Activated T-cell treated with anti-CD3 and anti-CD28 coated beads for 1 hour (primary cell): ENCODE results near the gene CCR6.
"Not testable (repeated sequence)": the region's sequence is repeated elsewhere in the genome, so short reads cannot be mapped to it uniquely, and the experiment has no call there.

Experiments
- DNase-seq: peaks from one replicate; pipeline ENCODE4 v3.0.0-alpha.2; 2020; ENCODE audit warnings: low read depth

Gene CCR6

DNA sequence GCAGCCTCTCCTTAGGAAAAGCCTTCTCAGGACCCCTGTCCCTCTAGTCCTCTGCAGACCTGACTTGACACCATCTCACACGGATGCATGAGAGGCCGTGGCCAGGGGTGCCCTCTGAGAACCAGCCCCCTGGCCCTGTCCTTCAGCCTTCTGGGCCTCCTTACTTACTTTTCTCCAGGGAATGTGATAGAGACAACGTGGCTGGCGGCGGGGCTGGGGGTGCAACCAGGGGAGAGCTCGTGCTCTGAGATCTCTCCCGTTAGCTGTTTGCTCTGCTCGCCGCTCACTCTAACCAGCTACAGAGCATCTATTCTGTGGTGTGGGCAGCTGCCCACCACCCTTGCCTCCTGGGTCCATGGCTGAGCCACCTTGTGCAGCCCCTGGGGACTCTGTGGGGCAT is 20.1 kb downstream of the CCR6 start:
- no peak for DNase-seq

DNA sequence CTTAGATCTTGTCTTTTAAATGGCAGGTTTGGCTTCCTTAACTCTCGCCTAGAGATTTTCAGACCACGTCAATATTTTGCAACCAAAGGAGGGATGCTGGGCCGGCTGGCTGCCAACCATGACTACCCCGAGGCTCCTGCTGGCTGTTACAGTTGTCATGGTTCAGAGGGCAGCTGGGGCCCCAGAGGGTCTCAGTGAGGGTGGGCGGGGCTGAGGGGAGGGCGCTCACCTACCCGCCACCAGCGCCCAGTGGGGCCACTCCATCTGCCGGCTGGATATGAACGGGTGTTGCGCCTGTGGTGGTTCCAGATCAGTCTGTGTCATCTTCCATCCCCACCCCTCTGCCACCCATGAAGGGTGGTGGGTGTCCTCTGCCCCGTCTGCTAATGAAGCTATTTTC is 22.6 kb downstream of the CCR6 start:
- no peak for DNase-seq

DNA sequence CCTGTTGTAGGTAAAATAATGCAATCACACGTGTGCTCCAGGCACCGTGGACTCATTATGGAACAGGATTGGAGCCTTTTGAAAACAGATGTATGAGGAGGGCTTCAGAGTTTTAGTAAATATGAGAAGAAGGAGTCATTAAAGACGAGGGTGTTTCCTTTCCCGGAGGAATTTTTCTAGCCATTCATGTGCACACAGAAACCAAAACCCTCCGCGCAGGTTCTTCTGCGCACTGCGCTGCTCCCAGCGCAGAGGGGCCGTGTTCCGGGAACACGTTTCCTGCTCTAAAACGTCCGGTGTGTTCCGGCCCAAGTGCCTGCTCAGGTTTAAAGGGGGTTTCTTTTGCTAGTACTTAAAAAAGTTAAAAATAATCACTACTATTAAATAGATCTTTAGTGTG is 23.2 kb downstream of the CCR6 start:
- DNase-seq: no peak

DNA sequence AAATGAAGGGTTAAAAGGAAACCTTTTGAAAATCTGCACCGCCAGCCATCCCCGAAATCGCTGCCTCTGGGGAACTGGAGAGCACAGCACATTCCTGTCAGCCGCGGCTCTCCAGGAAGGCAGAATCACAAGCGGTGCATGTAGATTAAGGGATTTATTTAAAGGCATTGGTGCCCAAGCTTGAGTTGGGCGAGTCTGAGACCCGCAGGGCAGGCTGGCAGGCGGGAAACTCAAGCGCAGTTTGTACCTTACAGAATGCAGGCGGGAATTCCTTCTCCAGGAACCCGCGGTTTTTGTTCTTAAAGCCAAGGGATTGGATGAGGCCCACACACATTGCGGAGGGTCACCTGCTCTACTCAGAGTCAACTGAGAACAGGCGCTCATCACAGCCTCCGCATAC is 24.1 kb downstream of the CCR6 start:
- no peak for DNase-seq

DNA sequence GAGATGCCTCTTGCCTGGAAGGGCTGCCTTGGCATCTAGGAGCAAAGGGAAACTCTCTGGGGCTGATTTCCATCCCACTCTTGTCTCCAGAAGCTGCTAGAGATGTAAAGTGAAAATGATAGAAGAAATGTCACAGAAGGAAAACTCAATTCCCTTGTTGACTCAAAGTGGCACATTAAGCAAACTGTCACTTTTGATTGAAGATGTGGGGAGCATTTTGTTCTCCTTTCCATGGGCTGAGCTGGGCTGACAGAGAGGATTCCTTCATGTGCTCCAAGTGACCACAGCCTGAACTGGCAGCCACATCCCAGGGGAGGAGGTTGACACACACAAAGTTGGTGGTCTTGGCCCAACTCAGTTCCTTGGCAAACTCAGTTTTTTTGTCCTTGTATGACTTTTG is 25.1 kb downstream of the CCR6 start:
- DNase-seq: no peak

DNA sequence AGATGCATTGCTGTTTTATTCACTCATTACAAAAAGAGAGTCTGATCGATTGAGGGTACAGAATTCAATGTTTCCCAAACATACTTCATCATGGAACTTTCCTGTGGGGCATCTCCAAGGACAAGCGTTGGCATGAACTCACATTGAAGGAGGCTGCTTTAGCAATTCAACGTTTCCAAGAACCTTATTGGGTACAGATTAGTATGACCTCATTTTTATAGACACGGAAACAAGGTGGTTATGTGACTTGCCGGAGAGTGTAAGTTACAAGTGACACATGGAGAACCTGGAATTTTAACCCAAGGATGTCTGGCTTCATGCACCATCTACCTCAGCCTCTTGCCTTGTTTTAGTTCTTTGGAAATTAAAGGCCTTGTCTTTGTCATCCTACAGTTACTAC is 26.1 kb downstream of the CCR6 start:
- no peak for DNase-seq

DNA sequence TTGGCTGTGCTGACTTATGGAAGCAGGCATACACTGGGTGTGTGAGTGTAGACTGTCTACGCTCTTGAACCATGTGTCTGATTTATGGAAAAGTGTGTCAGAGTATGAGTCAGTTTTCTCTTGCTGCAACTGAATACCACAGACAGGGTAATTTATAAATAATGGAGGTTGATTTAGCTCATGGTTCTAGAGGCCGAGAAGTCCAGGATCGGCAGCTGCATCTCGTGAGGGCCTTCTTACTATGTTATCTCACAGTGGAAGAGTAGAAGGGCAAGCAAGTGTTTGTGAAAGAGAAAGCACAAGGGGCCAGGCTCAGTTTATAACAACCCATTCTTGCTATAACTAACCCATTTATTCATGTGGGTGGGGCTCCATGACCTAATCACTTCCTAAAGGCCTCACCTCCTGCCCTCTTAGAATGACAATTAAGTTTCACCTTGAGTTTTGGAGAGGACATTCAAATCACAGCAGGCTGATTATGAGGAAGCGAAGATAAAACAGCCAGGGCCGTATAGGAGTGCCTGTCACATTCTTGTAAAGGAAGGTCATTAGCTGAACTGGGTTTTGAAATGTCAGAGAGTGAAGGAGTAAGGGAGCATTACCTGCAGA is 28.1 kb downstream of the CCR6 start:
- DNase-seq: no peak

DNA sequence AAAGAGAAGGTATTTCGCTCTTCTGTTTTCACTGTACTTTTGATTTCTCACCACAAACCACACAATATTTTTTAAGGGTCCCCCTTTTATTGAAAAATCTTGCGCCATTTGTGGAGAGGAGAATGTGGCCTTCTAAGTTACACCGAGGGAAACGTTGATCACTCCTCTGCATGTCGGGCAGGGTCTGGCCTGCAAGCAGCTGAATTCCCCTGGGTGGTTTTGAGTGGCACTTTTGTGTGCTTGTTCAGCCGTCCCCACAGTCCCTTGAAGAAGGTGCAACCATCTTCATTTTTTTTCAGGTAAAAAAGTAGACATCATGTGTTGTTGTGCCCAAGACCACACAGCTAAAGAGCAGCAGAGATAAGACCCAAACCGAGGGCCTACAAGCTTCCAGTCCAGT is 28.8 kb downstream of the CCR6 start:
- DNase-seq: no peak

DNA sequence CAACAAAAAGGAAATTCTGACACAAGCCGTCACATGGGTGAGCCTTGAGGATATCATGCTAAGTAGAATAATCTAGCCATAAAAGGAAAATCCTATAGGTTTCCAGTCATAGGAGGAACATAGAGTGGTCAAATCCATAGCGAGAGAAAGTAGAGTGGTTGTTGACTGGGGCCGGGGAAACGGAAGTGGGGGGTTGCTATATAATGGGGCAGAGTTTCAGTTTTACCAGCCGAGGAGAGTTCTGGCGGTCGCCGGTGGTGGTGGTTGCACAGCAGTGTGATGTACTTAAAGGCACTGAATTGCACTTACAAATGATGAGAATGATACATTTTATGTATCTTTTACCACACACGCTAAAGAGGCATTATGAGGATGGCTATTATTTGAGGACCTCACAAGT is 30.0 kb downstream of the CCR6 start:
- DNase-seq: no peak

DNA sequence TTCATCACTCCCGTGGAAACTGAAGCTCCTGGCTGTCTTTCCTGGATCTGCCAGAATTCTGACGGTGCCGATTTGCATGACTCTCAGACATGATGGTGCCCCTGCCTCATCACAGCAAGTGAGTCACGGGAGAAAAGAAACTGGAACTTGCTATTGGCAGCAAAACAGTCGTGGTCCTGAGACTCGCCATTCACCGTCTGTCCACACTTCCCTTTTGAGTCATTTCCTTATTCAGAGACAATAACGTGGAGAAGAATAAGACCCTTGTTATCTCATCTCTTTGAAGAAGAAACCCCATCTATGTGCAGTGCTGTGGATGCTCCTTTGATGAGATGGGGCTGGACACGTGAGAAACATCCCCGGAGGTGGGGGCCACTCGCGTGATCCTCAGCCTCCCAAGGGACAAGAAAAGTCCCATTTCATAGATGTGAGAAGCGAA is 30.6 kb downstream of the CCR6 start:
- DNase-seq: no peak

DNA sequence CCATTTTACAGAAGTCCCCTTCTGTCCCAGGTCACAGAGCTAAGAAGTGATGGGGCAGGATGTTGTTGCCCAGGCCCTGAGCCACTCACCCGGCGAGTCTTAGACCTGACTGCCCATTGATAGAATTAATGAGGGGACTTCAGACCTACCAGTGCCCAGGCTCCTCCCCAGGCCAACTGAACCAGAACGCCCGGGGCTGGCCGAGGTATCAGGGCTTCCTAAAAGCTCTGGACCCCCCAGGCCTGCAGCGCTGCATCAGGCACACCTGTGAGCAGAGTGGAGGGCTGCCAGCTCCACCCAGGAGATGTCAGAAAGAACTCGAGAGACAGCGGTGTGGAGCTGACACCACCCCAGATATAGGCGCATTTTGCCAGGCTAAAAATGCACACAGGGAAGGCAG is 31.4 kb downstream of the CCR6 start:
- DNase-seq: no peak

DNA sequence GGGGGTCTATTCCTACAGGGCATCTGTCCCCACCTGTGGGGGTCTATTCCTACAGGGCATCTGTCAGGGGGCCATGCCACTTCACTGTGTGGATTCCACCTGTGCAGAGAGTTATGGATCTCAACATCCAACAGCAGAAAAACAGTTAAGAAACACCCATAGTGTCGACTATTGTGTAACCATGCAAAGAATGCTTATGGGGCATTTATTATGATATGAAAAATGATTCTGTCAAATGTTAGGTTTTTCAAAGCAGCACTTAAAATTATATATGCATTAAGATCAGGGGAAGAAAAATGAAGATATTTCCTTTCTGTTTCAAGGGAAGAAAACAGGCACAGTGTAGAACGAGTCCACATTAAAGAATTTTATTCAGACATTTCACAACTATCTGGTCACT is 32.0 kb downstream of the CCR6 start:
- DNase-seq: no peak

DNA sequence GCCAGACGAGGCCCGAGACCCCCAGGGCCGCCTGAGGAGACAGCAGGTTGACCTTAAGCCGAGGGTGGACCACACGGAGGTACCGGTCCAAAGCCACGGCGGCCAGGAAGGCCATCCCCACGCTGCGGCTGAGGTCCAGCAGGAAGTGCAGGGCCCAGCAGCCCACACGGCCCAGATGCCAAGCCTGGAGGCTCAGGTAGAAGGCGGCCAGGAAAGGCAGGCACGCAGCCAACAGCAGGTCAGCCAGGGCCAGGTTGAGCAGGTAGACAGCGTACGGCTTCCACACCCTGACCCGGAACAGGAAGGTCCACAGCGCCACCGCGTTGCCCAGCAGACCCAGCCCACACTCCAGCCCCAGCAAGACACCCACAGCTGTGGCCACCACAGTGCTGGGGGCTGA is 34.5 kb downstream of the CCR6 start:
- DNase-seq: no peak

DNA sequence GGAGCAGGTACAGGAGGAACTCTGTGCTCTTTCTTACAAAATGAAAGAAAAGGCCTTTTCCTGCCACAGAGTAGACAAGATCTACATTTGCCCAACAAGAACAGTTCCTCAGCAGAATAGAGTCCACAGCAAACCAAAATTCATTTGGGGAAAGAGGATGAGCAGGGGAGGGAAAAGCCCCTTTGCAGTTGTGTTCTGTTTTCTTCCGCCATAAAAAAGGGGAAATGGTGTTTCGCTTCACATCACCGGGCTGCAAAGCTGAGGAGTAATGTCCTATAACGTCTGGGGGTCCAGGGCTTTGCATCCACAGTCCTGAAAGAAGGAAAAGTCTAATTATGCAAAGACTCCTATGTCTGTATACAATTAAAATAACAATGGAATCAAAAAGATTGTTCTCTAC is 35.0 kb downstream of the CCR6 start, which contains the start of gene GPR31:
Gene GPR31, minus strand, starts transcription at position 118 of the 400 bp plus-strand sequence. CDS start 149 bp downstream, outside the sequence.
- no peak for DNase-seq

DNA sequence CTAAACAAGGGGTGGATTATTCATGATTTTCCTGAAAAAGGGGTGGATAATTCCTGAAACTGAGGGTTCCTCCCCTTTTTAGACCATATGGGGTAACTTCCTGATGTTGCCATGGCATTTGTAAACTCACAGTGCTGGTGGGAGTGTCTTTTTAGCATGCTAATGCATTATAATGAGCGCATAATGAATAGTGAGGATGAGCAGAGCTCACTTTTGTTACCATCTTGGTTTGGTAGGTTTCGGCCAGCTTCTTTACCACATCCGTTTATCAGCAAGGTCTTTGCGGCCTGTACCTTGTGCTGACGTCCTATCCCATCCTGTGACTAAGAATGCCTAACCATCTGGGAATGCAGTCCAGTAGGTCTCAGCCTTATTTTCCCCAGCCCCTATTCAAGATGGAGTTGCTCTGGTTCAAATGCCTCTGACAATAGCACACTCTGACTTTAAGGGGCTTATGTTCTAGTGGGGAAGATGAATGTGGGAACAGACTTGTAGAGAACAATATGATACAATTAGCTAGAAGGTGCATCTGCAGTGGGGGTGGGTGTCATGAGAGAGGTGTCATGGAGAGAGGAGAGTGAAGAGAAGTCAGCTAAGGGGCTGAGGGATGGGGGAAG is 39.1 kb downstream of the CCR6 start:
- DNase-seq: no peak

DNA sequence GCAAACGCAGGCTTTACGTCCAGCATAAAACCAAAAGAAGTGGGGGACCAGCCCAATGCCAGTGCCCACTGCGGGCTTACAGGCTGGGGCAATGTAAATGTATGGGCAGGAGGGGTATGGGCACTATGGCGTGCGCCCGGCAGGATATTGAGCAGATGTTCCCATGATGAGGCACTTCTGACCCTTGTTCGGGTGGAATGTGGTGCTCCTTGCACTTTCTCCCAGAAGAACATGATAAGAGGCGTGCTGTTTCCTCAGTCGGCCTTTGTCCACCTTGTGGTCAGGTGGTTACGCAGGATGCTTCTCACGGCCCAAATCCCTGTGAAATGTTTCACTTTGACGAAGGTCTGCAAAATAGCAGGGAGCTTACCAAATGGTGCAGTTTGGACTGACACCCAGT is 39.7 kb downstream of the CCR6 start:
- DNase-seq: no peak

DNA sequence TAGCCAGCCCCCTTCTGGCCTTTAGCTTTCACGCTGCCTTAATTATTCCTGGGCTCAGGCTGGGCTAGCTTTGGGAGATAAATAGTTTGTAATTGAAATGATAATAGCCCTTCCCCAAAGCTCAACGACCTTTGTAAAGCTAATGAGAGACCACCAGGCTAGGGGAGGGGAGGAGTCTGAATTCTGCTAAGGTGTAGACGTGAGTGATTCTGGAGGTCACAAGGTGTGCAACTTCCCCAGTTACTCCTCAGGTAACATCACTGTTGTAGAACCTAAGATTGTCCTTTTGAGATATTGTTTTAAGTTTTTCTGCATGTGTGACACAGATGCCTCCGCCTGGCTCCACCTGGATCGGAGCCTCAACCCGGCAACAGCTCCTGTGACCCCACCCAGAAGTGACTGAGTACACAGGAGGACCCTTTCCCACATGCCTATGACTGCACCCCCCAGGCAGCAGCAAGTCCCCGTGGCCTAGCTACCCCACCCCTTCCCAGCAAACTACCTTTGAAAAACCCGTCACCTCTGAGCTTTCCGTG is 40.6 kb downstream of the CCR6 start:
- DNase-seq: no peak

DNA sequence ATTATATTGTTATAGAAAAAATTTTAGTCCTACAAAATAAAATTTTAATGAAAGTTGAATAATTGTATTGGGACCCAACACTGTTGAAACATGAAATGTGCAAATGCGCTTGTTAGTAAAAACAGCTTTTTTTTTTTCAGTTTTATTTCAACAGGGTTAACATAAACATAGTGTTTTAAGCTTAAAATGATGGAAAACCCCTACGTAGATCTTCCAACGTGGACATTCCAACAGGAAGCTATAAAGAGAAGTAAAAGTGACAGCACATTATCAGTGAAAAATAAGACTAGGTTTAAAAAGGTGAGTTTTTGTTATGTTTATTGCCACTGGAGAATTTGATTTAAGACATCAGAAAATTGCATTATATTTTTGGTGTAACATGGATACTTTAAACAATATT is 41.4 kb downstream of the CCR6 start:
- no peak for DNase-seq

DNA sequence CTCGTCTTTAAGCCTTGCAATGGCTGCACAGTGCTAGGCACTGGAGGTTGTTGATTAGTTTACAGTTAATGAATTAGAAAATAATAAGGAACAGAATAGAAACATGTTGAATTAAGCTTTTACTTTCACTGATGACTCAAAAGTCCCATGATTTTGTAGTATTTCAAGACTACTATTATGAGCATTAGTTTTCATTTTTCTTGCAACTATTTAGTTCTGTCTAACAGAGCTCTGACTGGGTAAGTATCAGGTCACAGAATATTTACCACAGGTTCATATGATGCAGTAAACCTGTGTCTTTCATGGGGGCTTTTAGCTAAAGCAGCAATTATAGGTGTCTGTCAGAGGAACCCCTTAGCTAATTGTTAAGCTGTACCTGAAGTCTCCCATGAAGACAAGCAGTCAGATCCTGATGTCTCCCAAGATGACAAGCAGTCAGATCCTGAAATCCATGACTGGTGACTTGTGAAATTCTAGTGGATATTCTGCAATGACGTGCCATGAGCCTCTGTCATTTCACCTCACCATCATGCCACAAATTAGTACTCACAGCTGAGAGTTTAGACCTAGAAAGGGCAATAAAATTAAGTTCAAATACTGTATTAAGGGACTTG is 43.1 kb downstream of the CCR6 start:
- DNase-seq: no peak

DNA sequence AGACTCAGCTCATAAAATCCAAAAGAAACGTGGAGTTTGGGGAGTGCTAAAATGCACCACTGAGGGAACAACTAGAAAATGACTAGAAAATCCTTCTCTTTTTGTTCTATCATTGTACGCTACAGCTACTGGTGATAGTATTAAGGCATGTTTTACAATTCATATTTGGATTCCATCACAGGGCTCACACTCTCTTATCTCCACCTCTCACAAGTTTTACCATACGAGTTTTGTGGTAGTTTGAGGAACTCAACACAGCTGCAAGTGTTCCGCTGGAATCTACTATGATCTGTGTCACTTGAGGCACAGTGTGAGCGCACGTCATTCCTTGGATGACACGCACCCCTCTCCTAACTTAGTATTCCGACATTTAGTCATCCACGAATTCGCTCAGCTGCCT is 44.8 kb downstream of the CCR6 start:
- DNase-seq: not testable (repeated sequence)

DNA sequence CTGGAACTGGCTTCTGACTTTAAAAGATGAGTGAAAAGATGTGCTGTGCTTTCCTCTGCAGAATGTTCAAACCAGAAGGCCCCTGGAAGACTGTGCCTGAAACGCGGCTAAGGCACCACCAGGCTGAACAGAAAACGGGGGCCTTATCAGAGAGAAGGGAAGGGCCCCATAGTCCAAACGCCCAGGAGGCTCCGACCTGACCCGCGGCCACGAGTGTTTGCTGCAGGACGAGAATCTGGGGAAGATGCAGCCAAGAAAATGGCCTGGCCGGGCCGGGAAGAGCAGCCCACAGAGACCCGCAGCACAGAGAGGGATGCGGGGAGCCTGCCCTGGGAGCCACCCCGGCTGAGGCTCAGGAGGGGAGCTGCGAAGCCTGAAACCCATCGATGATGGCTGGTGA is 45.4 kb downstream of the CCR6 start:
- not testable (repeated sequence) for DNase-seq

DNA sequence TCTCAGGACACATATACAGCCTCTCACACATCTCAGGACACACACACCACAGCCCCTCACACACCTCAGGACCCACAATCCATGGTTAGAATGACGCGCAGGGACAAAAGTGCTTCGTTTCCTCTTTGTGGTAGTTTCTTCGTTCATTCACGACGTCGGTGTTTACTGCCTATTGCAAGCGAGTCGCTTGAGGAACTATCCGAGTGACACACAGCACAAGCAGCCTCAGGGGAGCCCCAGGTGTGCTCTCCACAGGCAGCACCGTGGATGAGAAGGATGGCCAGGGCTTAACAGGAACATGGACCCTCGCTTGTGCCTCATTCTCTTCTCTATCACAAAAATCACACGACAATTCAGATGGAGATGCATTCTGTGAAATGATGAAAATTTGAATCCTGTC is 47.0 kb downstream of the CCR6 start:
- not testable (repeated sequence) for DNase-seq

DNA sequence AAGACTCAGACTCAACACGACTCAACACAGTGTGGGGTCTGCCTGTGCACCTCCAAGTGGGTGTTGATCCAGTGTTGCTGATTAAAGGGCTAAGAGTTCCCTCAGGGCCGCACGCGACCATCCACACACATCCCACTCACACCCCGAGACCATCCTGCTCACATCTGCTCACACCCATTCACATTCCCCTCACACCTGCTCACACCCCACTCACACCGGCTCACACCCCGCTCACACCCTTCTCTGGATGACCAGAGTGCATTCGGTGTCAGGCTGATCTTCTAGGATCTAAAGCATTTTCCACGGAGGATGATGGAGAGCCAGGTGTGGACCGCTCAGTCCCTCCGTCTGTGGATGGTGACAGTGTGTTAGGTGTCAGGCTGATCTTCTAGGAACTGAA is 48.4 kb downstream of the CCR6 start:
- not testable (repeated sequence) for DNase-seq

DNA sequence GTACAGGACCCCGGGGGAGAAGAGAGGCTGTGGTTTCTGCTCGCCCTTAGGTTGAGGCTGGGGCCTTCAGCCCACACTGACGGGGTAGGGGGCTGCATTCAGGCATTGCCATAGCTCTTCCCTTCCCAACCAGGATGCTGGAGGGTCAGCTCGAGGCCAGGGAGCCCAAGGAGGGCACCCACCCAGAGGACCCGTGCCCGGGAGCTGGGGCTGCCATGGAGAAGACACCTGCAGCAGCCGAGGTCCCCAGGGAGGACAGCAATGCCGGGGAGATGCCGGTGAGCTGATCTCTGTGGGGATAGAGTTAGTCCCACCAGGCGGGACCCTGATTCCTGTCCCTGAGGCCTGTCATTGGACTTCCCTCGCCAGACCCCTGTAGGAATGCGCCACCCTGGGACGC is 49.1 kb downstream of the CCR6 start:
- DNase-seq: not testable (repeated sequence)
